Thyroid gland (tissue), 4 donors: ENCODE results near the gene IMMT.

ENCODE experiments used
- CTCF ChIP-seq, 6 experiments: fragments of 200-600 bp in 3 of 6; fragments of 450-650 bp in 3 of 6; sonication (generic) in 3 of 6; IDR thresholded peaks; one replicate each; pipeline ENCODE4 v1.5.1; 2016 to 2019; ENCODE audit warnings: antibody characterized with exemption in 6 of 6, mild to moderate bottlenecking in 2 of 6, inconsistent platforms in 1 of 6, moderate library complexity in 1 of 6
- POLR2A ChIP-seq, 2 donors: fragments of 450-650 bp; IDR thresholded peaks; one replicate each; pipeline ENCODE4 v1.6.1; 2017; ENCODE audit warnings: antibody characterized with exemption in 2 of 2, mild to moderate bottlenecking in 2 of 2, moderate library complexity in 1 of 2

DNA sequence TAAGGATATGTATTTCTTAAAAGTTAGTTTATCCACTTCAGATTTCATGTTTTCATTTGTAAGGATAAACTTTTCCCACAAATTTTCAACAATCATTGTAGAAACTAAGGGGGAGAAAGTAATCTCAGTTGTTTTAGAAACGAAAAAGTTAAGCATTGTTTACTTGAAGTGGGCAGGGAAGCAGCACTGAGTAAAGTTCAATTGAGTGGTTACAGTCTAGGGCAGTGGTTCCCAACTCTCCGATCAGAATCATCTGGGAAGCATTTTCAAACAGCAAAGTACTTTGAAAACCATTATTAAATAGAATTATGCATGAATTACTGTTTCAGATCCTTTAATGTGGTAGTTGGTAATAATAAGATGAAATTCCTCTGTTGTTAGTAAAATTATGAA, 16.5 kb upstream of the IMMT start:
- TF ChIP-seq CTCF (IDR thresholded peaks at IDR 0.05) (no peak), POLR2A (IDR thresholded peaks at IDR 0.05) (no peak)
